H54 (cell line): ENCODE results near the gene EP400.

Source experiments
- DNase-seq: peaks from one replicate; pipeline ENCODE4 v3.0.0; 2011; ENCODE audit warnings: low spot score, mixed read lengths; ENCODE audit not compliant: insufficient read length
- FAIRE-seq: peaks from 3 replicates; lab custom pipeline; 2011; peaks lifted over from hg19 to GRCh38; lab: Jason Lieb, UNC
- POLR2A ChIP-seq: IDR thresholded peaks from 2 replicates; pipeline ENCODE4 v1.6.1; 2011; ENCODE audit warnings: low read depth, mild to moderate bottlenecking, low read length

Gene EP400

DNA sequence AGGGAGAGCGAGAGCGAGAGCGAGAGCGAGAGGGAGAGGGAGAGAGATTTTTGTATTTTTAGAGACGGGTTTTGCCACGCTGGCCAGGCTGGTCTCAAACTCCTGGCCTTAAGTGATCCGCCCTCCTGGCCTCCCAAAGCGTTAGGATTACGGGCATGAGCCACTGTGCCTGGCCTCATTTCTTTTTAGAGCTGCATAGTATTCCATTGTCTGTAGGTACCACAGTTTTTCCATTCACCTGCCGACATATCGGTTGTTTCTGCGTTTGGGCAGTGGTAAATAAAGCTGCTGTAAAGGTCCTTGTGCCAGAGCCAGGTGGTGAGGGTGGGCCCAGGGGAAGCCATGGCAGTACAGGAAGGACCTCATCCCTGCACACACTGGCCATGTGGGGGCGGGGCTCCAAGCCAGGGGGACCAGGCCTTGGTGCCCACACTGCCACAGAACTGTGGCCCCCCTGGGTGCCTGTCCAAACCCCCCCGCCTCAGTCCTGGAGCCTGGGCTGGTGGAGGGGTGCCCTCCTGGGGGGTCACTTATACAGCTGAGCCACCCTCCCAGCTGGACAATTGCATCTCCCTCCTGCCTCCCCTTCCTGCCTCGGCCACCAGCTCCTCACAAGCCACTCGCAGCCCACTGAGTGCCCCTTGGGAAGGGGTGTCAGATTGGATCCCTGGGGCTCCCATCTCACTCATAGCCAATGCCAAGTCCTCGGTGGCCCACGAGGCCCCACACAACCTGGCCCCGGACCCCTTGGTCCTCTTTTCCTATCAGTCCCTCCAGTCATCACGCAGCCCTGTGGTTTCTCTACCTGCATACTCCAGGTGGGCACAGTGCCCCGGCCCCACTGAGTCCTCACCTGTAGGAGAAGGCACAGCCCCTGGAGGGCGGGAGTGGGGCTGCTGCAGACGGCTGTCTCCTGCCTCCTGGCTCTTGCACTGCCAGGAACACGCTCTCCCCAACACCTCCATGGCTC lies 22.3 kb upstream of the EP400 start:
- FAIRE-seq (no peak), DNase-seq (no peak)
- TF ChIP-seq POLR2A = no peak

DNA sequence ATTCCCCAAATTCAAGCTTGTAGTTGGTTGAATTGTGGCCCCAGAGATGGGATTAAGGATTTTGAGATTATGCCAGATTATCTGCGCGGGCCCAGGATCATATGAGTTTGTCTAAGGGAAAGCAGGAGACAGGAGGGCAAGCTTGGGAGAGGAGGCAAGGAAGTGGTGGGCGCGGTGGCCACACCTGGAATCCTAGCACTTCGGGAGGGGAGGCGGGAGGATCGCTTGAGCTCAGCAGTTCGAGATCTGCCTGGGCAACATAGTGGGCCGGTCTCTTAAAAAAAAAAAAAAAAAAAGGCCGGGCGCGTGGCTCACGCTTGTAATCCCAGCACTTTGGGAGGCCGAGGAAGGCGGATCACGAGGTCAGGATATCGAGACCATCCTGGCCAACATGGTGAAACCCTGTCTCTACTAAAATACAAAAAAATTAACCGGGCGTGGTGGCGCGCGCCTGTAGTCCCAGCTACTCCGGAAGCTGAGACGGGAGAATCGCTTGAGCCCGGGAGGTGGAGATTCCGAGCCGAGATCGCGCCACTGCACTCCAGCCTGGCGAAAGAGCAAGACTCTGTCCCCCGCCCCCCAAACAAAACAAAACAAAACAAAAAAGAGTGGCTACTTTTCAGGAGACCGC lies 21.5 kb upstream of the EP400 start:
- TF ChIP-seq POLR2A = no peak
- DNase-seq (no peak), FAIRE-seq (no peak)

DNA sequence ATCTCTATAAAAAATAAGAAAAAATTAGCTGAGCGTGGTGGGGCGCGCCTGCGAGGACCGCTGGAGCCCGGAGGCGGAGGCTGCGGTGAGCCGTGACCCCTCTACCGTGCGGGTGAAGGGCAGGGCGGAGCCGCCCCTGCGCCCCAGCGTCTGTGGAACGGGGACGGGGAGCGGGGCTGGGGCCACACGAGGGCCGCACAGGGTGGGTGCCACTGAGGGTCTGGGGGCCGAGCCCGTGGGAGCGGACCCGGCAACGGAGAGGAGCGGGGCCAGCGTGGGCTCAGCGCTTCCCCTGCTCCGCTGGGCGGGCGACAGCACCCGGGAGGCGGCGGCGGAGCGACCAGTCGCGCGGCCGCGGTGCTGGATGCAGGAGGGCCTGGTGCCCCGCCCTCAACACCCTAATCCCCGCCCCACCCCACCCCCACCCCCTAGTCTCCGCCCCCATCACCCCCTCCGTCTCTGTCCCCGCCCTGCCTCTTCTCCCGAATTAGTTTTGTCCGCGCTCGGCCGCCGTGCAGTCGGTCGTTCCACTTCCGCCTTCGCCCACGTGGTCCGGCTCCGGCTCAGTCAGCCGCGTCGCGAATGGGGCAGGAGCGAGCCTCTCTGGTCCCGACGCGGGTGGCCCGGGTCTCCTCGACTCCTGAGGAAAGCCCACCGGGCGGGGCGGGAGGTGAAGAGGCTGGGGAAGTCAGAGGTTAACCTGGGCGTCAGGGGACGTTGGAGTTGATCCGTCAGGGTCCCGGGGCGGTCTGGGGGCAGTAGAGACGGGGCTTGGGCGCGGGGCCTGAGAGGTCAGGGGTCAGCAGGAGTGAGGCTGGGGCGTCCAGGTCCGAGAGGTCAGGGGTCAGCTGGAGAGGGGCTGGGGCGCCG lies 20.8 kb upstream of the EP400 start, which contains the start of gene PUS1:
Gene PUS1 (plus strand): TSS at position 566 of the 870 bp plus-strand sequence. CDS start 447 bp downstream, outside the sequence.
- FAIRE-seq = no peak
- peak; percentile 98 for DNase-seq

DNA sequence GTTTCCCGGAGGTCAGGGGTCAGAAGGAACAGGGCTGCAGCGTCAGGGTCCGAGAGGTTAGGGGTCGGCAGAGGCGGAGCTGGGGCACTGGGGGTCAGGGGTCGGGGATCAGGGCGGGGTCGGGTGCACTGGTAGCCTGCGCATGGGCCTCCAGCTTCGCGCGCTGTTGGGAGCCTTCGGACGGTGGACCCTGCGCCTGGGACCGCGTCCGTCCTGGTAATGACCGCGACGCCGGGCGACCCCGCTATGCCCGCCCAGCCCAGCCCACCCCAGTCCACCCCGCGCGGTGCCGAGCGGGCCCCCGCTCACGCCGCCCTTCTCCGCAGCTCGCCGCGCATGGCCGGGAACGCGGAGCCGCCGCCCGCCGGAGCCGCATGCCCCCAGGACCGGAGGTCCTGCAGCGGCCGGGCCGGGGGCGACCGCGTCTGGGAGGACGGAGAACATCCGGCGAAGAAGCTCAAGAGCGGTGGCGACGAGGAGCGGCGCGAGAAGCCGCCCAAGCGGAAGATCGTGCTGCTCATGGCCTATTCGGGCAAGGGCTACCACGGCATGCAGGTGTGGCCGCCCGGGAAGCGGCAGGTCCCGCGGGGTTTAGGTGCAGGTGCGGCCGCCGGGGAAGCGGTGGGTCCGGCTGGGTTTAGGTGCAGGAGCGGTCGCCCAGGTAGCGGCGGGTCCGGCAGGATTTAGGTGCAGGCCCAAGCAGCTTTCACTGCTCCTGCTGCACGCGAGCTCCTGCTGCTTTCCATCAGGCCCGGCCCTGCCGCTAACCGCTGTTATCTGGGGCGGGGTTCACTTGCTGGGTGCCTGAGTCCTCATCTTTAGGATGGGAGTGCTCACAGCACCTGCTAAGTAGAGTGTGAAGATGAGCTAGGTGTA lies 19.9 kb upstream of the EP400 start:
- no peak for FAIRE-seq
- no peak for TF ChIP-seq POLR2A
- DNase-seq = no peak

More for the DNA sequence above, 20.8 kb upstream of the EP400 start, which contains the start of gene PUS1:
- TF ChIP-seq POLR2A = peak; percentile 84

DNA sequence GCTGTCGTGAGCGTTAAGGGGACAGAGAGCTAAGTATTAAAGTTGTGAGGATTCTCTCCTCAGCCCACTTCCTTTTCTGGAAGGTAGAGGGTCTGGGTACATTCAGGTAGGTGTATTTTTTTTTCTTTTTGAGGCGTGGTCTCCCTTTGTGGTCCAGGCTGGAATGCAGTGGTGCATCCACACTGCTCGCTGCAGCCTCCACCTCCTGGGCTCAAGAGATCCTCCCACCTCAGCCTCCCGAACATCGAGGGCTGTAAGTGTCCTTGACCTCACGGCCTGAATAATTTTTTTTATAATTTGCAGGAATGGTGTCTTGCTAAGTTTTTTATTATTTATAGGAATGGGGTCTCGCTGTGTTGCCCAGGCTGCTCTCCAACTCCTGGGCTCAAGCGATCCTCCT lies 19.2 kb upstream of the EP400 start:
- TF ChIP-seq POLR2A = no peak
- DNase-seq = no peak

DNA sequence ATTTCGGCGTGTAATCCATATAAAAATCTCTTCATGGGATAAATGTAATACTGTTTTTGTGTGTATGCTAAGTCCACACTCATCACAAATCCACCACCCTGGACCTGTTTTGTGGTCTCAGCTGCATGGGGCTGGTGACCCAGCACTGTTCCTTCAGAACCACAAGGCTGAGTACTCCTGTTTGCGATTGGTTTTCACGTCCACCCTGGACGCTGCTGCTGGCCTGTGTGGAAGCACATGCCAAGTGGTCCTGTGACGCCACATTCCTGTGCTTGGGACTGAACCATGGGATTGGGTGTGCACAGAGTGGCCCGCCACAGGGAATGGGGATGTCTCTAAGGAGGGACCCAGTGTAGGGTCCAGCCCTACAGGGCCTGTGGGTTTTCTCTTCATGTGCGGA lies 16.4 kb upstream of the EP400 start:
- DNase-seq (no peak), FAIRE-seq (no peak)
- no peak for TF ChIP-seq POLR2A

More for the DNA sequence above, 19.2 kb upstream of the EP400 start:
- FAIRE-seq = no peak

DNA sequence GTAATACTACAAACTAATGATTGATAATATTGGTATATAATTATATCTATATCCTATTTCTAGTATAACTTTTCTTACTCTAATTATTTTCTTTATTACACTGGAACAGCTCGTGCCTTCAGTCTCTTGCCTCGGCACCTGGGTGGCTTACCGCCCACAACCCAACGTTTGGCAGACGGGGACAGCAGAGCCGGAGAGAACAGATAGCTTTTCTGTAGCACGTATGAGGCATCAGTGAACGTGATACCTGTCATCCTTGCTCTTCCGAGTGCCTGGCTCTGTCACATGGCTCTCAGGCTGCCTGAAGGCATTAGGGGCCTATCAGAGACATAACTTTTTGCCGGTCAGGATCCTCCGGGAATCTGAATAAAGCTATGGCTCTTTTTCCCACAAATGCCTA lies 15.2 kb upstream of the EP400 start:
- FAIRE-seq (no peak), DNase-seq (no peak)
- no peak for TF ChIP-seq POLR2A

DNA sequence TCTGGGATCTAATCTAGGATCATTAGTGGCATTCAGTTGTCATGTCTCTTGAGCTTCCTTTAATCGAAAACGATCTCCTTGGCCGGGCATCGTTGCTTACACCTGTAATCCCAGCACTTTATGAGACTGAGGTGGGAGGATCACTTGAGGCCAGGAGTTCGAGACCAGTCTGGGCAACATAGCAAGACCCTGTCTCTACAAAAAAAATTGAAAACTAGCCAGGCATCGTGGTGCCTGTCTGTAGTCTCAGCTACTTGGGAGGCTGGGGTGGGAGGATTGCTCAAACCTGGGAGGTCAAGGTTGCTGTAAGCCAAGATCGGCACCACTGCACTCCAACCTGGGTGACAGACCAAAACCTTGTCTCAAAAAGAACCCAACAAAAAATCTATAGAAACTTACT lies 11.7 kb upstream of the EP400 start:
- TF ChIP-seq POLR2A = no peak
- no peak for DNase-seq
- FAIRE-seq = no peak

DNA sequence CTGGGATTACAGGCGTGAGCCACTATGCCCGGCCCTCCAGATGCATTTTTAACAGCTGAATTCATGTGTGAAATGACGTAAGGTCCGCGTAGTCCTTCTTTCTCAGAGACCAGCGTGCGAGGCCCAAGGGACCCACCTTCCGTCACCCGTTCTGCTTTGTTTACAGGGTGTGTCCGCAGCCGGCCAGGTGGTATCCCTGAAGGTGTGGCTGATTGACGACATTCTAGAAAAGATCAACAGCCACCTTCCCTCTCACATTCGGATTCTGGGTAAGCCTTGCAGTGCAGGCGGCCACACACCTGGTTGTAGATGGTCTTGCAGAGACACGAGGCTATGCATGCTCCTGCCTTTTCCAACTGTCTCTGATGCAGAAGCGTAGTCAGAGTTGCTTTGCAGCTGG lies 10.7 kb upstream of the EP400 start:
- no peak for FAIRE-seq

DNA sequence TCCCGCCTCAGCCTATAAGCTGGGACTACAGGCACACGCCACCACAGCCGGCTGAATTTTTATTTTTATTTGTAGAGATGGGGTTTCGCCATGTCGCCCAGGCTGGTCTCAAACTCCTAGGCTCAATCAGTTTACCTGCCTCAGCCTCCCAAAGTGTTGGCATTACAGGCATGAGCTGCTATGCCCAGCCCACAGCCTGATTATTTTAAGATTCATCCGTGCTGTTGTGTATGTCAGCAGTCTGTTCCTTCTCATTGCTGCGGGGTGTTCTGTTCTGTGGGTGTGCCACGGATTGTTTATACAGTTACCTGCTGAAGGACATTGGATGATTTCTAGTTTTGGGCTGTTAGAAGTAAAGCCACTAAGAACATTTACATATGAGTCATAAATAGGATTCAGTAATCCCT lies 9.6 kb upstream of the EP400 start:
- DNase-seq = no peak
- FAIRE-seq = no peak
- TF ChIP-seq POLR2A = no peak

More for the DNA sequence above, 10.7 kb upstream of the EP400 start:
- no peak for TF ChIP-seq POLR2A
- no peak for DNase-seq

DNA sequence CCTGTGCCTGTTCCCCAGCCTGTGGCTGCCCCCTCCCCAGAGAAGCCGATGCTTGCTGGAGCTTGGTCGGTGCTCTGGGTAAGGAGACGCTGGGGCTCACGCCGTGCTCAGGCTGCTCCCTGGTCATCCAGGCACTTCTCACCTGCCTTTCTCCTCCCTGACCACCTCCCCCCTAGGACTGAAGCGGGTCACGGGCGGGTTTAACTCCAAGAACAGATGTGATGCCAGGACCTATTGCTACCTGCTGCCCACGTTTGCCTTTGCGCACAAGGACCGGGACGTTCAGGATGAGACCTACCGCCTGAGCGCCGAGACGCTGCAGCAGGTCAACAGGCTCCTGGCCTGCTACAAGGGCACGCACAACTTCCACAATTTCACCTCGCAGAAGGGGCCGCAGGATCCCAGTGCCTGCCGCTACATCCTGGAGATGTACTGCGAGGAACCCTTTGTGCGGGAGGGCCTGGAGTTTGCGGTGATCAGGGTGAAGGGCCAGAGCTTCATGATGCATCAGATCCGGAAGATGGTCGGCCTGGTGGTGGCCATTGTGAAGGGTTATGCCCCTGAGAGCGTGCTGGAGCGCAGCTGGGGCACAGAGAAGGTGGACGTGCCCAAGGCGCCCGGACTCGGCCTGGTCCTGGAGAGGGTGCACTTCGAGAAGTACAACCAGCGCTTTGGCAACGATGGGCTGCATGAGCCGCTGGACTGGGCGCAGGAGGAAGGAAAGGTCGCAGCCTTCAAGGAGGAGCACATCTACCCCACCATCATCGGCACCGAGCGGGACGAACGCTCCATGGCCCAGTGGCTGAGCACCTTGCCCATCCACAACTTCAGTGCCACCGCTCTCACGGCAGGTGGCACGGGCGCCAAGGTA lies 8.4 kb upstream of the EP400 start:
- DNase-seq (no peak), FAIRE-seq (no peak)
- no peak for TF ChIP-seq POLR2A

DNA sequence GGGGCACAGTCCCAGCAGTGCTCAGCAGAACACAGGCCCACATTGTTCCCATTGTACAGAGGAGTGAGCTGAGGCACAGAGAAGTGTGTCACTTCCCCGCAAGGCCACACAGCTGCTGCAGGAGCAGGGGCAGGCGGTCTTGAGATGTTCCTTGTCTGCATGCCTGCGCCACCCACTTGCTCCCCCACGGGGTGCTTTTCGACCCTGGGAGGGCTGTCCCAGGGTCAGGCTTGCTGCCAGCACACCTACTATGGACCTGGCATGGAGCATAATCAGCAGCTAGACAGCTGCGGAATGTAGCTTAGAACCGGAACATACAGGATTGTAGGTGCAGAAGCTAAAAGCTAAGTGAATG lies 7.8 kb upstream of the EP400 start:
- no peak for DNase-seq
- FAIRE-seq = no peak
- no peak for TF ChIP-seq POLR2A
